Neural crest cell (in vitro differentiated cells): Measurements from ENCODE around the gene TBC1D26. TPM values are rescaled to one million over a fixed set of nuclear protein-coding genes. Genes with fewer than 3 reads are reported as not detected.
A peak's percentile ranks its signal among the peaks of the same experiment; 100 is the strongest.
"Not testable (repeated sequence)": the region's sequence is repeated elsewhere in the genome, so short reads cannot be mapped to it uniquely, and the experiment has no call there.

Source experiments
- DNase-seq: peaks from one replicate; pipeline ENCODE4 v3.0.0; 2021; ENCODE audit warnings: low read depth, mixed read lengths, low spot score
- H3K27ac Mint-ChIP-seq: one replicate; pipeline ENCODE4 v1.8.0; 2021; ENCODE audit warnings: mild to moderate bottlenecking, mixed read lengths; ENCODE audit not compliant: unreplicated experiment
- H3K27me3 Mint-ChIP-seq: 2 replicates; pipeline ENCODE4 v1.8.0; 2021; ENCODE audit warnings: low read depth, mild to moderate bottlenecking, mixed read lengths
- H3K36me3 Mint-ChIP-seq: 2 replicates; pipeline ENCODE4 v1.8.0; 2021; ENCODE audit warnings: low read depth, mild to moderate bottlenecking, mixed read lengths
- H3K4me1 Mint-ChIP-seq: 2 replicates; pipeline ENCODE4 v1.8.0; 2021; ENCODE audit warnings: mixed read lengths
- H3K4me3 Mint-ChIP-seq: one replicate; pipeline ENCODE4 v1.8.0; 2021; ENCODE audit warnings: mild to moderate bottlenecking, mixed read lengths
- H3K9me3 Mint-ChIP-seq: 2 replicates; pipeline ENCODE4 v1.8.0; 2021; ENCODE audit warnings: mixed read lengths
- long read RNA-seq: library from polyadenylated mRNA; unstranded; transcript quantifications from one replicate; pipeline ENCODE4 v2.0.0, GENCODE V29; 2020
- total RNA-seq: library from RNA; stranded (reverse); gene quantifications from 2 replicates; pipeline ENCODE4 v1.2.1, GENCODE V29; 2021
- TF ChIP-seq, protein P1 (sequence below): fragments of 200-600 bp; sonication (generic); conservative IDR thresholded peaks from 2 replicates; pipeline ENCODE4 v1.5.0; 2021; ENCODE audit warnings: antibody characterized with exemption, mild to moderate bottlenecking

TBC1D26 gene
- 1.9 and 3.0 TPM in 2 replicates for total RNA-seq
- long read RNA-seq: 0 reads

- H3K36me3 Mint-ChIP-seq, H3K27ac Mint-ChIP-seq, DNase-seq, H3K4me1 Mint-ChIP-seq, H3K27me3 Mint-ChIP-seq, H3K4me3 Mint-ChIP-seq, H3K9me3 Mint-ChIP-seq: not testable (repeated sequence)
Measured at GRCh38 chr17:15731900-15732299, at the start of gene TBC1D26. Gene TBC1D26, plus strand, starts transcription at chr17:15732283. Its CDS starts 3,066 bp downstream, at chr17:15735349.

DNA sequence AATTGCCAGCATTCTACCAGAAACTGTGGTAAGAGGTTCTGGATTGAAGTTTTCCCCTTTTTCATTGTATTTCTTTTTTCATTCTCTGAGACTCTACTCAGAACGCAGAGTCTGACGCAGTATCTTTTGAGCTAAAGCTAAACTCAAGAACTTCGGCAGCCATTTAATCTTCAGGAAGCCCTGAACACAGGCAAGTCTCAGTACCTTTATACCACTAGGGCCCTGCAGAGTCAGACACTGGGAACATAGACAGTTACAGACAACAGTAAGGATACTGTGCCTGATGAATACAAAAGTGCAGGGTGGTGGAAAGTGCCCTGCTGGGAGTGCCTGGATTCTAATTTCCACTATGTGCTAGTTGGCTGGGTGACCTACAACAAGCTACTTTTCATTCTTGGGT, 48.9 kb upstream of the TBC1D26 start:
- H3K4me3 Mint-ChIP-seq: peak overlapping the region; percentile 94
- DNase-seq, H3K27me3 Mint-ChIP-seq, H3K9me3 Mint-ChIP-seq, H3K36me3 Mint-ChIP-seq, H3K27ac Mint-ChIP-seq: not testable (repeated sequence)
- H3K4me1 Mint-ChIP-seq: peaks cover 30% of the 10 kb centered on the region

- H3K9me3 Mint-ChIP-seq, H3K27me3 Mint-ChIP-seq, H3K36me3 Mint-ChIP-seq: not testable (repeated sequence)
- peak within 1 kb of the TSS; percentile 94 for H3K4me3 Mint-ChIP-seq
- H3K4me1 Mint-ChIP-seq: peaks cover 30% of the 10 kb centered on the region
- peak within 1 kb of the TSS; percentile 97 for H3K27ac Mint-ChIP-seq
- peak; percentile 57 for DNase-seq
- TF ChIP-seq, protein P1, sequence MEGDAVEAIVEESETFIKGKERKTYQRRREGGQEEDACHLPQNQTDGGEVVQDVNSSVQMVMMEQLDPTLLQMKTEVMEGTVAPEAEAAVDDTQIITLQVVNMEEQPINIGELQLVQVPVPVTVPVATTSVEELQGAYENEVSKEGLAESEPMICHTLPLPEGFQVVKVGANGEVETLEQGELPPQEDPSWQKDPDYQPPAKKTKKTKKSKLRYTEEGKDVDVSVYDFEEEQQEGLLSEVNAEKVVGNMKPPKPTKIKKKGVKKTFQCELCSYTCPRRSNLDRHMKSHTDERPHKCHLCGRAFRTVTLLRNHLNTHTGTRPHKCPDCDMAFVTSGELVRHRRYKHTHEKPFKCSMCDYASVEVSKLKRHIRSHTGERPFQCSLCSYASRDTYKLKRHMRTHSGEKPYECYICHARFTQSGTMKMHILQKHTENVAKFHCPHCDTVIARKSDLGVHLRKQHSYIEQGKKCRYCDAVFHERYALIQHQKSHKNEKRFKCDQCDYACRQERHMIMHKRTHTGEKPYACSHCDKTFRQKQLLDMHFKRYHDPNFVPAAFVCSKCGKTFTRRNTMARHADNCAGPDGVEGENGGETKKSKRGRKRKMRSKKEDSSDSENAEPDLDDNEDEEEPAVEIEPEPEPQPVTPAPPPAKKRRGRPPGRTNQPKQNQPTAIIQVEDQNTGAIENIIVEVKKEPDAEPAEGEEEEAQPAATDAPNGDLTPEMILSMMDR: peak; percentile 53
Measured at GRCh38 chr17:15683824-15684478, 48.1 kb upstream of the TBC1D26 start, which contains the start of gene TRIM16. Gene TRIM16, minus strand, starts transcription at chr17:15684311. Its CDS starts 32,702 bp downstream, at chr17:15651609.

DNA sequence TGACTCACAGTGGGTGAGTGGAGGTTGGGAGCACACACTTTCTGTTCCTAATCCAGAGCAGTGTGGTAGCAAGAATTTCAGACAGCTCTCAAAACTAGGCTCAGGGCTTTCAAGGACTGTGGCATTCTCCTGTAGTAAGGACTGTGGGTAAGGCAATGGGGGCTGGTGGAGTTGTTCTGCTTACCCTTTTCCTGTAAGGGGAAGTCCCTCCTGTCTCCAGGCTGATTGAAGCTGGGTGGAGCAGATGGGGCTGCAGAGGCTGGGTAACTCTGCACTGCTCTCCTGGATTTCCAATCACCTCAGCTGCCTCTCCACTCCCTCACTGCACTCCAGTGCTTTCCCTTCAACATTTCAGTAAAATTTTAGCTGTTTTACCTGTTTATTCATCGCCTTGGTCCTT, 44.6 kb upstream of the TBC1D26 start:
- not testable (repeated sequence) for H3K27ac Mint-ChIP-seq, H3K4me3 Mint-ChIP-seq, DNase-seq, H3K27me3 Mint-ChIP-seq, H3K36me3 Mint-ChIP-seq, H3K9me3 Mint-ChIP-seq
- peaks cover 19% of the 10 kb centered on the region for H3K4me1 Mint-ChIP-seq

DNA sequence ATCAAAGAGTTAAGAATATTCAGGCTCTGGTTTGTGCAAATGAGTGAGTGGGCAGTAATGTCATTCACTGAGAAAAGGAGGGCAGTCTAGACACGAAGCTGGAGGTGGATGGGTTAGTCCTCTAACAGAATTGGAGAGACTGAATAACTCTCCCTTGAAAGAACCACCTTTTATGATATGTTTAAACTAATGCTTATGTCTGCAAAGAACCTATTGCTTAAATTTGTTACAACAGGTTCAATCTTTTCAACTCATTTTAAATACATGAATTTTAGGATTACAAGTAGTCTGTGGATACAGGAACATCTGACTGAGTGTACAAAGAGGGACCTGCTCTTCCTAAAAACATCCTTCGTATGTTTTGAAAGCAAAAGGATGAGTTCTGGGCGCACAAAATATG, 33.1 kb upstream of the TBC1D26 start:
- H3K27ac Mint-ChIP-seq, H3K9me3 Mint-ChIP-seq, H3K27me3 Mint-ChIP-seq, DNase-seq: not testable (repeated sequence)
- H3K4me1 Mint-ChIP-seq: peaks cover 12% of the 10 kb centered on the region
- peak overlapping the region; percentile 92 for H3K4me3 Mint-ChIP-seq
- H3K36me3 Mint-ChIP-seq: peaks cover 22% of the 10 kb centered on the region

GRCh38 chr17:15699413-15699924, 32.6 kb upstream of the TBC1D26 start, which contains the start of gene ZNF286A:
Gene ZNF286A, plus strand, starts transcription at chr17:15699752. Its CDS starts 578 bp downstream, at chr17:15700330.
- DNase-seq: peak; percentile 98

DNA sequence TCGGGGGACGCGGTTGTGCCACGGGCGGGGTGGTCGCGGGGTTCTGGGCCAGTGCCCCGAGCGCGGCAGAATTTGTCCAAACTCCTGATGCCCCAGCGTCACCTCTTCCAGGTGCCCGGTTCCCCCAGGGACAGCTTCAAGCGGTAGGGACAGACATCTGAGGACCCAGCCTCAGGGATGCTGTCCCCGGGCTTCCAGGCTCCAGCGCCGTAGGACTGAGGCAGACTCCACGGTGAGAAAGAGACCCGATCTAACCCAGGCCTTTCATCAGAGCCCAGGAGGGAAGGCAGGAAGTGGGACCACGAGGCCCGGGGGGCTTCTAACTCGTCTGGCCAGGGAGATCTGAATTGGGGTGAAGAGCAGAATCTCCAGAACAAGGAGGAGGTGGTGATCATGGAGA, 32.1 kb upstream of the TBC1D26 start:
- Mint-ChIP-seq H3K4me1 (peaks cover 12% of the 10 kb centered on the region), H3K4me3 (peak overlapping the region; percentile 92), H3K27ac (peak overlapping the region; percentile 97), H3K36me3 (peaks cover 27% of the 10 kb centered on the region)
- not testable (repeated sequence) for H3K27me3 Mint-ChIP-seq, DNase-seq, H3K9me3 Mint-ChIP-seq

More at GRCh38 chr17:15699413-15699924, 32.6 kb upstream of the TBC1D26 start, which contains the start of gene ZNF286A:
- H3K9me3 Mint-ChIP-seq, H3K27me3 Mint-ChIP-seq: not testable (repeated sequence)
- H3K4me3 Mint-ChIP-seq: peak within 1 kb of the TSS; percentile 92
- peaks cover 12% of the 10 kb centered on the region for H3K4me1 Mint-ChIP-seq
- H3K27ac Mint-ChIP-seq: peak within 1 kb of the TSS; percentile 97
- peaks cover 24% of the 10 kb centered on the region for H3K36me3 Mint-ChIP-seq

- H3K27ac Mint-ChIP-seq, H3K4me3 Mint-ChIP-seq, DNase-seq, H3K4me1 Mint-ChIP-seq, H3K27me3 Mint-ChIP-seq: not testable (repeated sequence)
- peaks cover 11% of the 10 kb centered on the region for H3K9me3 Mint-ChIP-seq
- H3K36me3 Mint-ChIP-seq: peaks cover 64% of the 10 kb centered on the region
Measured at GRCh38 chr17:15704239-15704638, 27.8 kb upstream of the TBC1D26 start.

- not testable (repeated sequence) for H3K4me1 Mint-ChIP-seq
- Mint-ChIP-seq H3K36me3 (peaks cover 69% of the 10 kb centered on the region), H3K9me3 (peaks cover 14% of the 10 kb centered on the region)
Measured at GRCh38 chr17:15704813-15705212, 27.3 kb upstream of the TBC1D26 start.

DNA sequence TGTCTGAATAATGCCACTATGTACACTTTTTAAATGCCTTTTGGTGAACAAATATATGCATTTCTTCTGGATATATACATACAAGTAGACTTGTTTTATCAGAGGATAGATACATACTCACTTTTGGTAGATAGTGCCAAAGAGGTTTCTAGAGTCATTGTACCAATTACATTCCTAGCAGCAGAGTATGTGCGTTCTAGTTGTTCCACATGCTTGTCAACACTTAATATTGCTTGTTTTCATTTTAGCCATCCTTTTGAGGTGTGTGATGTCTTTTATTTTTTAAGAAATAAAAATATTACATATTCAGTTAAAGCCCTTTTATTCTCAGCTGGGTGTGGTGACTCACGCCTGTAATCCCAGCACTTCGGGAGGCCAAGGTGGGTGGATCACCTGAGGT, 23.2 kb upstream of the TBC1D26 start:
- not testable (repeated sequence) for H3K27ac Mint-ChIP-seq, H3K27me3 Mint-ChIP-seq, DNase-seq, H3K4me3 Mint-ChIP-seq, H3K4me1 Mint-ChIP-seq
- peaks cover 15% of the 10 kb centered on the region for H3K9me3 Mint-ChIP-seq
- H3K36me3 Mint-ChIP-seq: peaks cover 72% of the 10 kb centered on the region

More at GRCh38 chr17:15704813-15705212, 27.3 kb upstream of the TBC1D26 start:
- peak overlapping the region; percentile 47 for H3K4me3 Mint-ChIP-seq
- H3K27ac Mint-ChIP-seq, H3K27me3 Mint-ChIP-seq, DNase-seq: not testable (repeated sequence)

GRCh38 chr17:15716601-15717563, 15.2 kb upstream of the TBC1D26 start:
- peaks cover 14% of the 10 kb centered on the region for H3K9me3 Mint-ChIP-seq
- not testable (repeated sequence) for H3K27ac Mint-ChIP-seq
- peak overlapping the region; percentile 23 for H3K4me3 Mint-ChIP-seq

DNA sequence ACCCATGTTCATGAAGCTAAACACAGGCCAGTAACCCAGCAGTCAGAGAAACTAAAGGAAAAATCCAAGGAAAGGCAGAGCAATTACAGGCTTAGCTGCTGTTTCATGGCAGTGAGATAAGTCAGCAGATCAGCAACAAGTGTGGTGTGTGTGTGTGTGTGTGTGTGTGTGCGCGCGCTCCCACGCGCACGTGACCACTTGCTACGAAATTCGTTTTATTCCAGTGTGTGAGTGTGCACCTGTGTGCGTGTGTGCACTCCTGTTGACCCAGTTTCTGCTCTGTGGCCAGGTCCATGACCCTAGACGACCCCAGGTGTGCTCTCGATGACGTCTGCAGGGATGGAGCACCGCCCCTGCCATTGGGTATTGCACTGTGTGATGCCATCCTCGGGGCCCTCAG, 1.5 kb upstream of the TBC1D26 start:
- not testable (repeated sequence) for H3K27ac Mint-ChIP-seq

More at GRCh38 chr17:15716601-15717563, 15.2 kb upstream of the TBC1D26 start:
- peaks cover 61% of the 10 kb centered on the region for H3K36me3 Mint-ChIP-seq
- H3K27me3 Mint-ChIP-seq, H3K4me1 Mint-ChIP-seq, DNase-seq: not testable (repeated sequence)

More for the DNA sequence above, 1.5 kb upstream of the TBC1D26 start:
- H3K4me1 Mint-ChIP-seq, H3K9me3 Mint-ChIP-seq, H3K4me3 Mint-ChIP-seq, H3K27me3 Mint-ChIP-seq, H3K36me3 Mint-ChIP-seq, DNase-seq: not testable (repeated sequence)
